GM18526 (cell line): ENCODE results near the gene DCAF15.

ENCODE experiments used
- POLR2A ChIP-seq: IDR thresholded peaks from 3 replicates; pipeline ENCODE4 v1.6.1; 2011; ENCODE audit not compliant: insufficient read length; ENCODE audit errors: extremely low read depth

The DCAF15 gene

DNA sequence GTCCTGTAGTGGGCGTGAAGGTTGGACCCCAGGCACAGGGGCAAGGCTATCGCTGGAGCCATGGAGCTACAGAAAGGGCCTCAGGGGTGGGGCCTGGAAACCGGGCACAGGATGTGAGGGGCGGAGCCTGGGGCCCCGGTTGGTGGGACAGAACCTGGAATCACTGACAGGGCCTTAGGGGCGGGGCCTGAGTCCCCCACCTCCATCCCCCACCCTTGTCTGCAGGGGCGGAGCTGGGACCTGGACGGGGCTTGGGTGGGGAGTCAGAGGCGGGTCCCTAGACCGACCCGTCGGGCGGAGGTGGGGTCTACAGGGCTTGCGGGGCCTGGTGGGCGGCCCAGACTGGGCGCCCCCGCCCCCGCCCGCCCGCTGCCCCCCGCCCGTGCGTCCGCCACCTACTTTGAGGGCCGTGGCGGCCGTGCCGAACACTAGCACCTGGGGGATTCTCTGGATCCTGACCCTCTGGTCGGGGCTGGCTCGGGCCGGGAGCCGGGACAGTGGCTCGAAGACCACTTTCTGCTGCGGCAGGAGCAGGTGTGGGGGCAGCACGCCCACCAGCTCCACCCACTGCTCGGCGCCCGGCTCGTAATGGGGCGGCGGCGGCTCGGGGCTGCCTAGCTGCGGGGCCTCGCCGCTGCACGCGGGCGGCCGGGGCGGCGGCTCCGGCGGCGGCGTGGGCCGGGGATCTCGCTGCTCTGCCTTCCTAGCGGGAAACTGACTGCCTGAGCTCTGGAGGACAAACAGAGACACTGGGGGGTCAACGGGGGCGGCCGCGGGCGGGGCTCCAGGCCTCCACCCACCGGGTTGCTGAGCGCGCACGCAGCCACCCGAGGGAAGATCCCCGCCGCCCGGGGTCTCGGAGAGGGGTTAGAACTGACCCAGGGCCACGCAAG is 26.3 kb downstream of the DCAF15 start:
- no peak for TF ChIP-seq POLR2A

- TF ChIP-seq POLR2A: no peak
These were observed 26.9 kb downstream of the DCAF15 start for GRCh38 chr19:13979244-13979615.

DNA sequence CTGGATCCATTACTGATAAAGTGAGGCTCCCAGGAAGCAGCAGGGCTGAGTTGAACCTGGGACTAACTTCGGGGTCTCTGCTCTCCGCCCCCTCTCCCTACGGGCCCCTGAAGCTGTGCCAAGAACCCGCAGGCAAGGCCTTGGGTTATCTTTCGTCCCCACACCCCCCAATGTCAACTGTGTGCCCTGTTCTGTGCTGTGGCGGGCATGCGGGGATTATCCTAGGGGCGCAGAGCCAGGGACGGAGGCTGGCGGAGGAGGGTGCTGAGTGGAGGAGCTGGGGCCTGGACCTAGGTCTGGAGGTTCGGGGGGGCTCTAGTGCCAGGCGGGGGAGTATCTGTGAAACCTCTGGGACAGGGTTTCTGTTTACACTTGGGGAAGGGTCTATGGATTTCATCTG is 27.4 kb downstream of the DCAF15 start:
- no peak for TF ChIP-seq POLR2A

DNA sequence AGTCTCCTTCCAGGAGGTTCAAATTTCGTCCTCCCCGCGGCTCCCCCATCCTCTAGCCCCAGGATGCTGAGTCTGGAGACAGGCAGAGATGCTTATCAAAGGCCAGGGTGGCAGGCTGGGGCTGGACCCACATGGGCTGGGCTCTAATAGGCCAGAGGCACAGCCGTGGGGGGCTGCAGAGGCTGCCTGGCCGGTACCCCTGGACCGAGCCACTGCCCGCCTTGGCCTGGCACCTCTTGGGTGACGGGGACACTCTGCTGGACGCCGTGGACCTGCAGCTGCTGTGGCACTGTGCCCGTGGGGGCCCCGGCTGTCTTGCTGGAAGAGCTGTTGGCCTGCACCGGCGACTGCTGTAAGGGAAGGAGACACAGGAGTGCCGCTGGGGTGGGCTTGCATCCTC is 28.0 kb downstream of the DCAF15 start:
- no peak for TF ChIP-seq POLR2A

- TF ChIP-seq POLR2A: no peak
These were observed 28.7 kb downstream of the DCAF15 start for GRCh38 chr19:13981021-13981420.

DNA sequence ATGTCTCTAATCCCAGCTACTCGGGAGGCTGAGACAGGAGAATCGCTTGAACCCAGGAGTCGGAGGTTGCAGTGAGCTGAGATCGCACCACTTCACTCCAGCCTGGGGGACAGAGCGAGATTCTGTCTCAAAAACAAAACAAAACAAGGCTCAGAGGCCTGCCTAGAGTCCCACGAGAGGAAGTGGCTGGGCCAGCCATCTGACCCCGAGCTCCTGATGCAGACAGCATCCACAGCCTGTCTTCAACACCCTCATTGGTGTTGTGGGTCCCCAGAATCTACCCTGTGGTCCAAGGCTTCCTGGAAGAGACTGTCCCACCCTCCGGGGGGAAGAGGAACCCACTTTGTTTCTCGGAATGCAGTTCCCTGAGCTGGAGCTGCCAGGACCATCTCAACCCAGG is 29.2 kb downstream of the DCAF15 start:
- no peak for TF ChIP-seq POLR2A

DNA sequence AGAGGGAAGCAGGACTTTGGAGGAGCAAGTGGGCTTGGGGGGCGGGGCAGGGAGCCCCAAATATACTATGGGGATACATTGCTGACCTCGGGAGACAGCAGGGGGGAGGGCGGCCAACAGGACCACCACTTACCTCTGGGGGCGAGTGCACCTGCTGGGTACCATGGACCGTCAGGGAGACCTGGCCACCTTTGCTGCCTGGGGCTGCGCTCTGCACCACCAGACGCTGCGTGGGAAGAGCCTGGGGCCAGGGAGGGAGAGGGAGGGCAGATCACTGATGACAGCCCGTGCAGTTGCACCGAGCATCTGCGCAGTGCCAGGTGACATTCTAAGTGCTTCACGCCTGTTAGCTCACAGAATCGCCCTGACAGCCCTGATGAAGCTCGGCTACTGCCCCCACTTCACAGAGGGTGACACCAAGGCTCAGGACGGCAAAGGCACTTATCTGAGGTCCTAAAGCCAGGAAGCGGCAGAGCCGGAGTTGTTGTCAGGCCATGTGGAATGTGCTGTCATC is 29.7 kb downstream of the DCAF15 start:
- TF ChIP-seq POLR2A: no peak

DNA sequence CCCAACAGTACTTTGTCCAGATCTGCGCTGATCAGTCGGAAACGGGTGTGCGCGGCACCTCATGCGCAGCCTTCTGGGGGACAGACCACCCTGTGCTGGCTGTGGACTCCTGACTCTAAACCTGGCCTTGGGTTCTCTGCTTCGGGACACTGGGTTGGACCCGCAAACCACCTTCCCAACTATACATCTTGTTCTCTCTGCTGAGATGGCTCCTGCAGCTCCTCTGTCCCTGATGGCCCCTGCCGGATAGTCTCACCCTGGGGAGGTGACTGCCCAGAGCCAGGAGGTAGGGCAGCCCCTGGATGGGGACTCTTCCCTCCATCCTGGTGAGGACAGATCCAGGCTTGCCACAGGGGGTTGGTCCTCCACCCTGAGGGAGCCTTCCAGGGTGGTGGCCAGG is 30.5 kb downstream of the DCAF15 start:
- TF ChIP-seq POLR2A: no peak

DNA sequence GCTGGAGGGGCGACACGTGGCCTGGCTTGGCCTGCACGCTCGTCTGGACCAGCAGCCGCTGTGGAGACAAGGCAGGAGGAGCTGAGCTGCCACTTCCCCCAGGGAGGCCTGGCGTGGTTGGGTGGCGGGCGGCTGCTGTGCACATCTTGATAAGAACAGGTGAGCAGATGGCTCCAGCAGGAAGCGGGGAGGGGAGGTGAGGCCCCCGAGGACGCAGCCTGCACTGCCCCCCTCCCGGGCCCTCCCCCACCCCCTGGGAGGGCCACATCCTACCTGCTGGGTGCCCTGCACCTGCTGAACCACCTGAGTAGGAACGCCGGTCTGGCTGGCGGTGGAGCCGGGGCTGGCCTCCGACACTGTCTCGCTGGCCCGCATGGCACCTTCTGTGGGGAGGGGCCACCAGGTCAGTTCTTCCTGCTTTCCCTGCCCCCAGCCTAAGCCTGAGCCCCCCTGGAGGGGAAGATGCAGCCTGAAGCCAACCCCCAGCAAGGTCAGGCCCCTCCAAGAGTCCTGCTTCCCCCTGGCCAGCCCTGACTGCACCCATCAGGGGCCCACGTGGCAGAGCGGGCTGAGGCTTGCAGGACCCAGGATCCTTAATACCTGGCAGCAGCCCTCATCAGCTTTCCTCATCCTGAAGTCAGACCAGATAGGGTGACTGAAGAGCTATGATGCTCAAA is 31.0 kb downstream of the DCAF15 start:
- TF ChIP-seq POLR2A: no peak

DNA sequence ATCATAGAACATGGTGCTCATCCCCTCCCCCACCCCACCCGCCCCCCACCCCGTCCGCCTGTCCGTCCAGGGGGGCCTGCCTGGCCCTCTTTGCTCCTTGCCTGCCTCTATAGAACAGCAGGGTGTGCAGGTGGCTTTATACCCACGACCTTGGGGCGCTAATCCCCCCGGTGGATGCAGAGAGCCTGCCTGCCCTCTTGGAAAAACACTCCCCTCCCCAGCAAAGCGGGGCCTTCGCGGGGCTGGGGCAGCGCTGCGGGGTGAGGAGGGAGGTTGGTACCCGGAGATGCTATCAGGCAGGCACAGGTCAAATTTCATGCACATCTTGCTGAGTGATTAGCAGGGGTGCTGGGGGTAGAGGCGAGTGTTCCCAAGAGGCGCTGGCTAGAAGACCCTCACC is 31.9 kb downstream of the DCAF15 start:
- TF ChIP-seq POLR2A: no peak

- no peak for TF ChIP-seq POLR2A
These were observed 32.8 kb downstream of the DCAF15 start for GRCh38 chr19:13984875-13985741.

GRCh38 chr19:13985771-13986347 is 33.5 kb downstream of the DCAF15 start:
- TF ChIP-seq POLR2A: no peak

DNA sequence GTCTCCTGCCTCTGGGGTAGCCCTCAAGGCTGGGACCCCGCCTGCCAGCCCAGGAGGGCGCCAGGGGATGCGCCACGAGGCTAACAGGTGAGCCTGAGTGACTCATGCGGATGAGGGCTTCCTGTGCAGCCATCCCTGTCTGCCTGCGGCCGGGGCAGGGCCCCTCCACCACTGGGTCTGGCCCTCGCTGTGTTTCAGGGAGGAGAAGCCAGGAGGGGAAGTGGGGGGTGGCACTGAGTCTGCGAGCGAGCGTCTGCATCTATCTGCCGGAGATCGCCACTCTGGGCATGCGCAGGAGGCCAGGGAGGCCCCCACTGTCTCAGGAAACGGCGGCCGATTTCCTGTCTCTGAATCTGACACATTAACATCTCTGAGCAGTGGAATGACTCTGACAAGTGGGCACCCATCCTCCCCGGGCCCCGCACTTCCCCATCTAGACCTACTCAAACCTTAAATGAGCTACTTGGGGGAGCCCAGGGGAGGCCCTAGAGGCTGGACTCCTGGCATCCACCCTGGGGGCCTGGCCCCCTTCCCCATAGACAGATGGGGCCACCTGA is 34.1 kb downstream of the DCAF15 start:
- peak; percentile 45 for TF ChIP-seq POLR2A

- no peak for TF ChIP-seq POLR2A
These were observed 35.0 kb downstream of the DCAF15 start for GRCh38 chr19:13987101-13987890.
